Urinary bladder (tissue), 4 donors: ENCODE data around the gene ITGAX. TPM values are rescaled to one million over a fixed set of nuclear protein-coding genes. Genes with fewer than 3 reads are reported as not detected.

Source experiments
- DNase-seq: peaks from one replicate; pipeline ENCODE4 v3.0.0-alpha.2; 2015; ENCODE audit errors: extremely low spot score
- H3K27ac ChIP-seq: one replicate; pipeline ENCODE4 v1.5.1; 2013; ENCODE audit warnings: low read depth, mild to moderate bottlenecking, moderate library complexity
- H3K36me3 ChIP-seq: one replicate; pipeline ENCODE4 v1.6.1; 2013; ENCODE audit warnings: mild to moderate bottlenecking, moderate library complexity; ENCODE audit not compliant: insufficient read depth
- H3K4me1 ChIP-seq: one replicate; pipeline ENCODE4 v1.6.1; 2013; ENCODE audit warnings: mild to moderate bottlenecking, moderate library complexity; ENCODE audit not compliant: insufficient read depth
- H3K4me3 ChIP-seq: one replicate; pipeline ENCODE4 v1.5.1; 2013; ENCODE audit warnings: low read depth, low read length
- WGBS: extraction: QIAGEN DNeasy Blood & Tissue Kit; methylation state at CpG from one replicate; pipeline ENCODE4 v1.1.7; 2013; 5-methylcytosine and 5-hydroxymethylcytosine counted together
- polyA plus RNA-seq: library from polyadenylated mRNA; stranded (reverse); fragments of 200-250 nt; gene quantifications from one replicate; pipeline ENCODE4 v1.2.3, GENCODE V29; 2013
- total RNA-seq: library from RNA; depleted of rRNA; stranded (reverse); fragments of >200 nt; gene quantifications from one replicate; pipeline ENCODE4 v1.2.3, GENCODE V29; 2014
- donor health status: healthy with polysubstance abuse.
- donor health status: healthy.

Gene ITGAX
- total and polyA plus RNA-seq, 2 donors, result 2.2 to 3.3 TPM

DNA sequence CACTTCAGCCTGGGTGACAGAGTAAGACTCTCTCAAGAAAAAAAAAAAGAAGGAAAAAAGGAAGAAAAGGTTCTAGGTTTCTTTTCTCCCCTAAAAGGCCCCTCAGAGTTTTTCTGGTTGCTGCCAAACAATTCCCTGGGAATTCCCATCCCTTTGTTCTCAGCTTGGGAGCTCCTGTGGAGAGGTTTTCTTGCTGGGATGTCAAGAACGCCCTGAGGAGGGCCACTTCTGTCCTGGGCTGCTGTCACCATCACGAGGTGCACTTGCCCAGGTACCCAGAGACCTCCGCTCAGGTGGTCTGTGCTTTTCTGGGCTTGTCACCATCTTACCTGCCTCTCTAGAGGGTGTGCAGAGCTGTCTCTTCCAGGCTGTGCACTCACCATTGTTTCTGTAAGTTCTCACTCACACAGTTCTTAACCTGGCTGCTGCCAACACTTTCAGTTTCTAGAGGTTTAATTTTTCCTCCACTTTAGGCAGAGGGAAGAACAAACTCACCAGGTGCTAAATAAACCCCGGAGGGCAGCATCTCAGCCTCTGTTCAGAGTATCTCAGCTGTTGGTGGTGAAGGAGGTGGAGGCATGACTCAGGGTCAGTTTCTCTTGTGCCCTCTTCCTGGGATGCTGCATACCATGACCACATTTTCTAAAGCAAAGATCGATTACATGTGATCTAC lies 75.5 kb downstream of the ITGAX start:
- Histone ChIP-seq H3K36me3 (no peaks in the 10 kb centered on the region), H3K27ac (no peak overlapping the region), H3K4me1 (no peaks in the 10 kb centered on the region), H3K4me3 (no peak overlapping the region)
- no peak for DNase-seq
- 56% methylated on average over 5 of the region's 5 CpGs for WGBS

Other genes with a start within 250 kb of the ITGAX start
- 10.4 TPM for gene BCKDK, start 246.8 kb upstream of the ITGAX start, total RNA-seq
- 56.0 TPM for gene BCKDK, start 246.8 kb upstream of the ITGAX start, polyA plus RNA-seq
- gene KAT8, start 237.5 kb upstream of the ITGAX start, total RNA-seq, result 41.2 TPM
- gene KAT8, start 237.5 kb upstream of the ITGAX start, polyA plus RNA-seq, result 64.5 TPM
- 1.6 TPM for gene PRSS8, start 219.4 kb upstream of the ITGAX start, total RNA-seq
- gene PRSS8, start 219.4 kb upstream of the ITGAX start, polyA plus RNA-seq, result 1.6 TPM
- 2.0 TPM for gene PRSS36, start 205.1 kb upstream of the ITGAX start, total RNA-seq
- 2.6 TPM for gene PRSS36, start 205.1 kb upstream of the ITGAX start, polyA plus RNA-seq
- 81.6 TPM for gene FUS, start 175.0 kb upstream of the ITGAX start, total RNA-seq
- gene FUS, start 175.0 kb upstream of the ITGAX start, polyA plus RNA-seq, result 159 TPM
- gene PYCARD, start 152.4 kb upstream of the ITGAX start, total RNA-seq, result 21.7 TPM
- 34.9 TPM for gene PYCARD, start 152.4 kb upstream of the ITGAX start, polyA plus RNA-seq
- 2.5 TPM for gene TRIM72, start 141.1 kb upstream of the ITGAX start, total RNA-seq
- 0.05 TPM for gene TRIM72, start 141.1 kb upstream of the ITGAX start, polyA plus RNA-seq
- not detected for gene PYDC1, start 138.0 kb upstream of the ITGAX start, total RNA-seq
- gene PYDC1, start 138.0 kb upstream of the ITGAX start, polyA plus RNA-seq, result not detected
- gene ITGAM, start 95.2 kb upstream of the ITGAX start, total RNA-seq, result 6.9 TPM
- 6.5 TPM for gene ITGAM, start 95.2 kb upstream of the ITGAX start, polyA plus RNA-seq
- 0.21 TPM for gene ITGAD, start 38.2 kb downstream of the ITGAX start, total RNA-seq
- 0.05 TPM for gene ITGAD, start 38.2 kb downstream of the ITGAX start, polyA plus RNA-seq
- not detected for gene COX6A2, start 73.2 kb downstream of the ITGAX start, total RNA-seq
- gene COX6A2, start 73.2 kb downstream of the ITGAX start, polyA plus RNA-seq, result not detected
- 0.79 TPM for gene ZNF843, start 87.6 kb downstream of the ITGAX start, total RNA-seq
- gene ZNF843, start 87.6 kb downstream of the ITGAX start, polyA plus RNA-seq, result 0.76 TPM
- 5.4 TPM for gene ARMC5, start 104.3 kb downstream of the ITGAX start, total RNA-seq
- 13.1 TPM for gene ARMC5, start 104.3 kb downstream of the ITGAX start, polyA plus RNA-seq
- 76.2 TPM for gene TGFB1I1, start 117.0 kb downstream of the ITGAX start, total RNA-seq
- 341 TPM for gene TGFB1I1, start 117.0 kb downstream of the ITGAX start, polyA plus RNA-seq
- 0.42 TPM for gene SLC5A2, start 127.9 kb downstream of the ITGAX start, total RNA-seq
- gene SLC5A2, start 127.9 kb downstream of the ITGAX start, polyA plus RNA-seq, result 2.8 TPM
- gene RUSF1, start 153.2 kb downstream of the ITGAX start, total RNA-seq, result 59.4 TPM
- 59.4 TPM for gene RUSF1, start 153.2 kb downstream of the ITGAX start, polyA plus RNA-seq
- 9.2 TPM for gene AHSP, start 172.7 kb downstream of the ITGAX start, total RNA-seq
- not detected for gene AHSP, start 172.7 kb downstream of the ITGAX start, polyA plus RNA-seq